ENCODE measurements around the gene SHC3.

DNA sequence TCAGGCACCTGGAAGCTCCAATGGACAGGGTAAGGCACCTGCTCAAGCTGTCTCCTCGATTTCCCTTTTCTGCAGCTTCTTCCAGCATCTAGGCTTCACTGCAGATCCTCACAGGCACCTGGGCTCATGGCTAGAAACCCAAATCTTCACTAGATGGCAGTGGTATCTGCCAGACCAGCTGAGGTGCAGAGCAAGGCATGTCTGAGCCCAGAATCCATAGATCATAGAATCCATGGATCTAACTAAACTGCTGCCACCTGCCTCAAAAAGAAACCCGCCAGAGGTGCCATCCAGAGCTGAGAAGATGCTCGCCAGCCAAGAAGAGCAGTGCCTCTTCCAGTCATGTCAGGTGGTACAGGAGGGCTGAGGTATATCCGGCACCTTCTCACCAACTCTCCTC is 6.9 kb downstream of the SHC3 start:
- TF ChIP-seq EZH2phosphoT487 (IDR thresholded peaks at IDR 0.05; ENCODE audit: insufficient read depth, low read depth) (no peak), EZH2 (IDR thresholded peaks at IDR 0.05; ENCODE audit: insufficient read depth, poor library complexity, severe bottlenecking) (no peak)
